Astrocyte (in vitro differentiated cells and primary cell): ENCODE measurements around the gene PAFAH1B2. TPM values are rescaled to one million over a fixed set of nuclear protein-coding genes. Genes with fewer than 3 reads are reported as not detected.
A peak's percentile ranks its signal among the peaks of the same experiment; 100 is the strongest.

Experiments used
- DNase-seq: peaks from one replicate; pipeline ENCODE4 v3.0.0-alpha.2; 2010; ENCODE audit warnings: low read depth
- FAIRE-seq: peaks from 2 replicates; lab custom pipeline; 2011; peaks lifted over from hg19 to GRCh38; lab: Jason Lieb, UNC
- H2AFZ ChIP-seq: 2 replicates; pipeline ENCODE4 v1.6.0; 2012; ENCODE audit warnings: low read depth, low read length, inconsistent platforms
- H3K27ac ChIP-seq: 2 replicates; pipeline ENCODE4 v1.5.1; 2011; ENCODE audit warnings: low read depth, low read length, inconsistent platforms
- H3K27me3 ChIP-seq: 2 replicates; pipeline ENCODE4 v1.6.0; 2011; ENCODE audit warnings: low read length, inconsistent platforms; ENCODE audit not compliant: insufficient read depth
- H3K36me3 ChIP-seq: 2 replicates; pipeline ENCODE4 v1.5.1; 2011; ENCODE audit warnings: low read length, inconsistent platforms; ENCODE audit not compliant: insufficient read depth
- H3K4me1 ChIP-seq: 2 replicates; pipeline ENCODE4 v1.5.1; 2011; ENCODE audit warnings: low read length, inconsistent platforms; ENCODE audit not compliant: insufficient read depth
- H3K4me2 ChIP-seq: 2 replicates; pipeline ENCODE4 v1.6.0; 2012; ENCODE audit warnings: low read length, inconsistent platforms
- H3K4me3 ChIP-seq: 2 replicates; pipeline ENCODE4 v1.5.1; 2011; ENCODE audit warnings: low read depth, mild to moderate bottlenecking, low read length, inconsistent platforms; ENCODE audit not compliant: insufficient read depth
- H3K79me2 ChIP-seq: 2 replicates; pipeline ENCODE4 v1.6.0; 2012; ENCODE audit warnings: mild to moderate bottlenecking, low read length, inconsistent platforms; ENCODE audit not compliant: insufficient read depth
- H3K9ac ChIP-seq: 2 replicates; pipeline ENCODE4 v1.6.0; 2012; ENCODE audit warnings: mild to moderate bottlenecking, low read length, inconsistent platforms
- H3K9me3 ChIP-seq: 2 replicates; pipeline ENCODE4 v1.5.1; 2012; ENCODE audit warnings: low read depth, mild to moderate bottlenecking, low read length, inconsistent platforms; ENCODE audit not compliant: insufficient read depth
- H4K20me1 ChIP-seq: 2 replicates; pipeline ENCODE4 v1.6.0; 2012; ENCODE audit warnings: low read length, inconsistent platforms; ENCODE audit not compliant: insufficient read depth
- H3K27ac Mint-ChIP-seq: one replicate; pipeline ENCODE4 v1.8.0; 2021; ENCODE audit warnings: mild to moderate bottlenecking, mixed read lengths; ENCODE audit not compliant: unreplicated experiment
- H3K27me3 Mint-ChIP-seq: one replicate; pipeline ENCODE4 v1.8.0; 2021; ENCODE audit warnings: low read depth, mixed read lengths; ENCODE audit not compliant: unreplicated experiment
- H3K36me3 Mint-ChIP-seq: one replicate; pipeline ENCODE4 v1.8.0; 2021; ENCODE audit warnings: low read depth, mixed read lengths; ENCODE audit not compliant: unreplicated experiment
- H3K4me1 Mint-ChIP-seq: one replicate; pipeline ENCODE4 v1.8.0; 2021; ENCODE audit warnings: low read depth, mixed read lengths; ENCODE audit not compliant: unreplicated experiment
- H3K4me3 Mint-ChIP-seq: one replicate; pipeline ENCODE4 v1.8.0; 2021; ENCODE audit warnings: mild to moderate bottlenecking, moderate library complexity, mixed read lengths; ENCODE audit not compliant: unreplicated experiment
- H3K9me3 Mint-ChIP-seq: one replicate; pipeline ENCODE4 v1.8.0; 2021; ENCODE audit warnings: mild to moderate bottlenecking, mixed read lengths; ENCODE audit not compliant: unreplicated experiment
- CTCF ChIP-seq: IDR thresholded peaks from 2 replicates; pipeline ENCODE4 v1.5.1; 2011; ENCODE audit warnings: low read depth, mild to moderate bottlenecking, inconsistent platforms, low read length, moderate library complexity; ENCODE audit not compliant: insufficient read depth
- EZH2 ChIP-seq: IDR thresholded peaks from 2 replicates; pipeline ENCODE4 v1.6.1; 2012; ENCODE audit warnings: mild to moderate bottlenecking, low read length, inconsistent platforms; ENCODE audit not compliant: insufficient read depth
- total RNA-seq: library from RNA; stranded (reverse); gene quantifications from 2 replicates; pipeline ENCODE4 v1.2.1, GENCODE V29; 2021

PAFAH1B2 gene
- total RNA-seq, 1 donor from 2014 or later: 142 TPM

DNA sequence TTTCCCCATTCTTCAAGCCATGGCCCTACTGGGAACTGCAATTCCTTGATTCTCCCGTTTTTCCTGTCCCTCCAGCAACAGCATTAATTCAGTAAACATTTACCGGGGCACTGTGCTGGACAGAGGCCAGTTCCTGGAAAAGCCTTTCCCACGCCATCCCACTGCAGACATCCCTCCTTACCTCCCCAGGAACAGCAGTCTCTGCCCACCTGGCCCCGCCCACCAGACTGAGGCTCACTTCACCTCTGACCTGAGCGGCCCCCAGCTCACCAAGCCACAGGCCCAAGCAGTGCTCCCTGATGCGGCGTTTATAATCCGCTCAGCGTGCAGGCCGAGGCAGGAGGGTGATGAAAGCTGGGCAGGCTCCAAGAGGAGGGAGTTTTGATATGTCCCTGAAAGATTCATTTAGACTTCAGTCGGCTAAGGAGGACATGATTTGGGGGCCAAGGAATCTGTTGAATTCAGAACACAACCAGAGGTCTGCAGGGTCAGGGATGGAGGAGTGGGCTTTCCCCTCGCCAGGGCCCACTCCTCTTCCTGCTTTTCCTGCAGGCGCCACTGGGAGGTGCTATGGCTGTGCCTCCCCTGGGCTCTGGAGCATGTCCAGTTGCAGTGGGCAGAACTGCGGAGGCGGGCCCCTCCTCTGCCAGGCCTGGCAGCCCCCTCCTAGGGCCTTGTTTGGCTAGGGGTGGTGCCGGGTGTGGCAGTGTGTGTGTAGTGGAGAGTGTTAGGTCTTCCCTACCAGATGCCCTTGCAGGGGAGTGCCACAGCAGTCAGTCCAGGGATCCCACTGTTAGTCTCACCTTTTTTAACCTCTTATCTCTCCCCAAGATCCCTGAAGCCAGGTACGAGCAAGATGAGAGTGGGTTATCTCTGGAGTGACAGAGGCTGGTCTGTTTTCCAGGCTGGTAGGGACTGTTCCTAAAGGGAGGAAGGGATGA lies 53.7 kb downstream of the PAFAH1B2 start:
- H3K9me3 ChIP-seq: no peaks in the 10 kb centered on the region
- H3K4me1 ChIP-seq: peaks cover 28% of the 10 kb centered on the region
- H3K27ac Mint-ChIP-seq: peak overlapping the region; percentile 99
- no peaks in the 10 kb centered on the region for H3K9me3 Mint-ChIP-seq
- H3K79me2 ChIP-seq: peaks cover 53% of the 10 kb centered on the region
- H3K4me3 ChIP-seq: peak overlapping the region; percentile 83
- H3K27me3 ChIP-seq: no peaks in the 10 kb centered on the region
- H4K20me1 ChIP-seq: peaks cover 35% of the 10 kb centered on the region
- H3K27ac ChIP-seq: peak overlapping the region; percentile 81
- DNase-seq: no peak
- peak overlapping the region; percentile 91 for H3K9ac ChIP-seq
- TF ChIP-seq EZH2: no peak
- peak; percentile 40 for TF ChIP-seq CTCF
- H3K27me3 Mint-ChIP-seq: no peaks in the 10 kb centered on the region
- peak overlapping the region; percentile 98 for H3K4me2 ChIP-seq
- H2AFZ ChIP-seq: no peak overlapping the region
- peaks cover 32% of the 10 kb centered on the region for H3K36me3 Mint-ChIP-seq
- H3K4me3 Mint-ChIP-seq: peak overlapping the region; percentile 97
- peaks cover 35% of the 10 kb centered on the region for H3K4me1 Mint-ChIP-seq
- H3K36me3 ChIP-seq: peaks cover 5% of the 10 kb centered on the region
- no peak for FAIRE-seq

- Histone ChIP-seq H3K4me3 (peak overlapping the region; percentile 83), H3K9ac (peak overlapping the region; percentile 91), H3K36me3 (peaks cover 11% of the 10 kb centered on the region), H3K4me1 (peaks cover 36% of the 10 kb centered on the region), H3K27ac (peak overlapping the region; percentile 81), H2AFZ (no peak overlapping the region), H3K27me3 (no peaks in the 10 kb centered on the region), H3K79me2 (peaks cover 61% of the 10 kb centered on the region), H3K9me3 (no peaks in the 10 kb centered on the region), H4K20me1 (peaks cover 43% of the 10 kb centered on the region), H3K4me2 (peak overlapping the region; percentile 98)
- no peaks in the 10 kb centered on the region for H3K27me3 Mint-ChIP-seq
- H3K4me1 Mint-ChIP-seq: peaks cover 42% of the 10 kb centered on the region
- FAIRE-seq (no peak), DNase-seq (no peak)
- peak overlapping the region; percentile 97 for H3K4me3 Mint-ChIP-seq
- H3K27ac Mint-ChIP-seq: peak overlapping the region; percentile 99
- TF ChIP-seq EZH2 (no peak), CTCF (no peak)
- no peaks in the 10 kb centered on the region for H3K9me3 Mint-ChIP-seq
- peaks cover 34% of the 10 kb centered on the region for H3K36me3 Mint-ChIP-seq
Measured at GRCh38 chr11:117198613-117199012, 54.5 kb downstream of the PAFAH1B2 start.
